Measurements from ENCODE around the gene CAPN10. TPM values are rescaled to one million over a fixed set of nuclear protein-coding genes. Genes with fewer than 3 reads are reported as not detected.
"Not testable (repeated sequence)": the region's sequence is repeated elsewhere in the genome, so short reads cannot be mapped to it uniquely, and the experiment has no call there.

The CAPN10 gene
- total RNA-seq, 1 donor from 2014 or later, result 61.8 TPM

GRCh38 chr2:240611601-240612210 lies 25.2 kb downstream of the CAPN10 start:
- CTCF ChIA-PET, result no interaction called here
- no peak overlapping the region for H3K27ac Mint-ChIP-seq
- no peaks in the 10 kb centered on the region for H3K27me3 Mint-ChIP-seq

GRCh38 chr2:240613781-240614180 lies 27.2 kb downstream of the CAPN10 start:
- ChIA-PET CTCF (no interaction called here), POLR2A (no interaction called here)
- H3K4me3 Mint-ChIP-seq, result no peak overlapping the region
- peaks cover 7% of the 10 kb centered on the region for H3K36me3 Mint-ChIP-seq (ENCODE audit: low read depth)
- no peak overlapping the region for H3K27ac Mint-ChIP-seq
- intact Hi-C loops (cut with micrococcal nuclease), result no loop called here
- TF ChIP-seq CTCF (IDR thresholded peaks at IDR 0.05), result no peak
- no peak for DNase-seq
- H3K27me3 Mint-ChIP-seq, result no peaks in the 10 kb centered on the region
- no peaks in the 10 kb centered on the region for H3K4me1 Mint-ChIP-seq
- peaks cover 4% of the 10 kb centered on the region for H3K9me3 Mint-ChIP-seq
- no peak for ATAC-seq (ENCODE audit: low read depth)

More at GRCh38 chr2:240611601-240612210, 25.2 kb downstream of the CAPN10 start:
- no peaks in the 10 kb centered on the region for H3K9me3 Mint-ChIP-seq
- H3K4me3 Mint-ChIP-seq, result no peak overlapping the region
- H3K36me3 Mint-ChIP-seq (ENCODE audit: low read depth), result peaks cover 6% of the 10 kb centered on the region
- DNase-seq (no peak), ATAC-seq (ENCODE audit: low read depth) (no peak)
- no peaks in the 10 kb centered on the region for H3K4me1 Mint-ChIP-seq
- TF ChIP-seq CTCF (IDR thresholded peaks at IDR 0.05), result no peak
- intact Hi-C loops (cut with micrococcal nuclease), result no loop called here
- POLR2A ChIA-PET, result no interaction called here

GRCh38 chr2:240614391-240614790 lies 27.9 kb downstream of the CAPN10 start:
- ATAC-seq (ENCODE audit: low read depth) (no peak), DNase-seq (no peak)
- Mint-ChIP-seq H3K4me3 (no peak overlapping the region), H3K27me3 (no peaks in the 10 kb centered on the region), H3K36me3 (ENCODE audit: low read depth) (peaks cover 7% of the 10 kb centered on the region), H3K27ac (no peak overlapping the region), H3K4me1 (no peaks in the 10 kb centered on the region), H3K9me3 (peaks cover 4% of the 10 kb centered on the region)
- ChIA-PET POLR2A (no interaction called here), CTCF (no interaction called here)
- intact Hi-C loops (cut with micrococcal nuclease), result no loop called here
- no peak for TF ChIP-seq CTCF (IDR thresholded peaks at IDR 0.05)

- Mint-ChIP-seq H3K4me1 (no peaks in the 10 kb centered on the region), H3K36me3 (ENCODE audit: low read depth) (peaks cover 7% of the 10 kb centered on the region), H3K27me3 (no peaks in the 10 kb centered on the region), H3K9me3 (peaks cover 4% of the 10 kb centered on the region), H3K27ac (no peak overlapping the region), H3K4me3 (no peak overlapping the region)
- ChIA-PET POLR2A (no interaction called here), CTCF (no interaction called here)
- ATAC-seq (ENCODE audit: low read depth) (no peak), DNase-seq (no peak)
- intact Hi-C loops (cut with micrococcal nuclease), result no loop called here
- TF ChIP-seq CTCF (IDR thresholded peaks at IDR 0.05), result no peak
Measured at GRCh38 chr2:240615396-240615795, 28.9 kb downstream of the CAPN10 start.

GRCh38 chr2:240615820-240616547 lies 29.4 kb downstream of the CAPN10 start:
- Mint-ChIP-seq H3K36me3 (ENCODE audit: low read depth) (peaks cover 7% of the 10 kb centered on the region), H3K27me3 (no peaks in the 10 kb centered on the region), H3K4me1 (peaks cover 3% of the 10 kb centered on the region), H3K4me3 (no peak overlapping the region), H3K9me3 (peaks cover 4% of the 10 kb centered on the region), H3K27ac (no peak overlapping the region)
- ChIA-PET CTCF (no interaction called here), POLR2A (no interaction called here)
- no peak for TF ChIP-seq CTCF (IDR thresholded peaks at IDR 0.05)
- ATAC-seq (ENCODE audit: low read depth) (no peak), DNase-seq (peak; percentile 4)
- intact Hi-C loops (cut with micrococcal nuclease), result no loop called here

- H3K27me3 Mint-ChIP-seq; H3K4me3 Mint-ChIP-seq; H3K36me3 Mint-ChIP-seq (ENCODE audit: low read depth); H3K27ac Mint-ChIP-seq; POLR2A ChIA-PET; ATAC-seq (ENCODE audit: low read depth); H3K9me3 Mint-ChIP-seq; CTCF ChIA-PET; DNase-seq; intact Hi-C loops (cut with micrococcal nuclease): not testable (repeated sequence)
- H3K4me1 Mint-ChIP-seq, result peaks cover 13% of the 10 kb centered on the region
Measured at GRCh38 chr2:240616860-240617666, 30.5 kb downstream of the CAPN10 start.

All from activated B cell treated with CpG ODN at 0.5 μM for 24 hours (primary cell).